ENCODE measurements around the gene PHF2.

DNA sequence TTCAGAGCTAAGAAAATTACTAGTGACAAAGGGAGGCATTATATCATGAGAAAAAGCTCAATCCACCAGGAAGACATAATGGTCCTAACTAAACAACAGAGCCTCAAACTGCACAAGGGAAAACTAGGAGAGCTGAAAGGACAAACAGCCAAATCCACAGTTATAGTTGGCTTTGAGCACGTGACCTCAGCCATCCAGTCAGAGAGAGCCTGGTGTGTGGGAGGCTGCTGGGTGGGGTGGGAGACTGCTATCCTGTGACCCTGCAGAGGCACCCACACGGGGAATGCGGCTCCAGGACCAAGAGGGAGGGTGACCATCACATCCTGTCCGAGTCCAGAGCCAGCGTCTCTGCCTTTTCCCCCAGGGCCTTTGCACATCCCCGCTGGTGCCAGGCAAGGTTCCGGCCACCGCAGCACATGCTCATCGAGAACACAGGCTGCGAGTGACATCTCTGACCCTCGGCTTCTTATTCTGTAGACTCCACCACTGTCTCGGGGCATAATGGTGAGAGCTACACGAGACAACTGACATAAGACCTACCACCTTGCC, 145.1 kb downstream of the PHF2 start:
- TF ChIP-seq FOXJ3 (CRISPR knock-in tag; IDR thresholded peaks at IDR 0.05; ENCODE audit: borderline replicate concordance) (no peak), ZNF263 (CRISPR knock-in tag; IDR thresholded peaks at IDR 0.05; ENCODE audit: low read depth) (no peak), EMX1 (CRISPR knock-in tag; IDR thresholded peaks at IDR 0.05) (no peak), FOXP1 (CRISPR knock-in tag; IDR thresholded peaks at IDR 0.05; ENCODE audit: borderline replicate concordance) (no peak), ZNF317 (CRISPR knock-in tag; IDR thresholded peaks at IDR 0.05; ENCODE audit: borderline replicate concordance, low read depth) (no peak)
- TF ChIP-seq, protein P1, sequence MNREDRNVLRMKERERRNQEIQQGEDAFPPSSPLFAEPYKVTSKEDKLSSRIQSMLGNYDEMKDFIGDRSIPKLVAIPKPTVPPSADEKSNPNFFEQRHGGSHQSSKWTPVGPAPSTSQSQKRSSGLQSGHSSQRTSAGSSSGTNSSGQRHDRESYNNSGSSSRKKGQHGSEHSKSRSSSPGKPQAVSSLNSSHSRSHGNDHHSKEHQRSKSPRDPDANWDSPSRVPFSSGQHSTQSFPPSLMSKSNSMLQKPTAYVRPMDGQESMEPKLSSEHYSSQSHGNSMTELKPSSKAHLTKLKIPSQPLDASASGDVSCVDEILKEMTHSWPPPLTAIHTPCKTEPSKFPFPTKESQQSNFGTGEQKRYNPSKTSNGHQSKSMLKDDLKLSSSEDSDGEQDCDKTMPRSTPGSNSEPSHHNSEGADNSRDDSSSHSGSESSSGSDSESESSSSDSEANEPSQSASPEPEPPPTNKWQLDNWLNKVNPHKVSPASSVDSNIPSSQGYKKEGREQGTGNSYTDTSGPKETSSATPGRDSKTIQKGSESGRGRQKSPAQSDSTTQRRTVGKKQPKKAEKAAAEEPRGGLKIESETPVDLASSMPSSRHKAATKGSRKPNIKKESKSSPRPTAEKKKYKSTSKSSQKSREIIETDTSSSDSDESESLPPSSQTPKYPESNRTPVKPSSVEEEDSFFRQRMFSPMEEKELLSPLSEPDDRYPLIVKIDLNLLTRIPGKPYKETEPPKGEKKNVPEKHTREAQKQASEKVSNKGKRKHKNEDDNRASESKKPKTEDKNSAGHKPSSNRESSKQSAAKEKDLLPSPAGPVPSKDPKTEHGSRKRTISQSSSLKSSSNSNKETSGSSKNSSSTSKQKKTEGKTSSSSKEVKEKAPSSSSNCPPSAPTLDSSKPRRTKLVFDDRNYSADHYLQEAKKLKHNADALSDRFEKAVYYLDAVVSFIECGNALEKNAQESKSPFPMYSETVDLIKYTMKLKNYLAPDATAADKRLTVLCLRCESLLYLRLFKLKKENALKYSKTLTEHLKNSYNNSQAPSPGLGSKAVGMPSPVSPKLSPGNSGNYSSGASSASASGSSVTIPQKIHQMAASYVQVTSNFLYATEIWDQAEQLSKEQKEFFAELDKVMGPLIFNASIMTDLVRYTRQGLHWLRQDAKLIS (CRISPR knock-in tag; IDR thresholded peaks at IDR 0.05; ENCODE audit: borderline replicate concordance) = no peak
- TF ChIP-seq, protein P2, sequence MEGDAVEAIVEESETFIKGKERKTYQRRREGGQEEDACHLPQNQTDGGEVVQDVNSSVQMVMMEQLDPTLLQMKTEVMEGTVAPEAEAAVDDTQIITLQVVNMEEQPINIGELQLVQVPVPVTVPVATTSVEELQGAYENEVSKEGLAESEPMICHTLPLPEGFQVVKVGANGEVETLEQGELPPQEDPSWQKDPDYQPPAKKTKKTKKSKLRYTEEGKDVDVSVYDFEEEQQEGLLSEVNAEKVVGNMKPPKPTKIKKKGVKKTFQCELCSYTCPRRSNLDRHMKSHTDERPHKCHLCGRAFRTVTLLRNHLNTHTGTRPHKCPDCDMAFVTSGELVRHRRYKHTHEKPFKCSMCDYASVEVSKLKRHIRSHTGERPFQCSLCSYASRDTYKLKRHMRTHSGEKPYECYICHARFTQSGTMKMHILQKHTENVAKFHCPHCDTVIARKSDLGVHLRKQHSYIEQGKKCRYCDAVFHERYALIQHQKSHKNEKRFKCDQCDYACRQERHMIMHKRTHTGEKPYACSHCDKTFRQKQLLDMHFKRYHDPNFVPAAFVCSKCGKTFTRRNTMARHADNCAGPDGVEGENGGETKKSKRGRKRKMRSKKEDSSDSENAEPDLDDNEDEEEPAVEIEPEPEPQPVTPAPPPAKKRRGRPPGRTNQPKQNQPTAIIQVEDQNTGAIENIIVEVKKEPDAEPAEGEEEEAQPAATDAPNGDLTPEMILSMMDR (IDR thresholded peaks at IDR 0.05) = no peak
- TF ChIP-seq, protein P3, sequence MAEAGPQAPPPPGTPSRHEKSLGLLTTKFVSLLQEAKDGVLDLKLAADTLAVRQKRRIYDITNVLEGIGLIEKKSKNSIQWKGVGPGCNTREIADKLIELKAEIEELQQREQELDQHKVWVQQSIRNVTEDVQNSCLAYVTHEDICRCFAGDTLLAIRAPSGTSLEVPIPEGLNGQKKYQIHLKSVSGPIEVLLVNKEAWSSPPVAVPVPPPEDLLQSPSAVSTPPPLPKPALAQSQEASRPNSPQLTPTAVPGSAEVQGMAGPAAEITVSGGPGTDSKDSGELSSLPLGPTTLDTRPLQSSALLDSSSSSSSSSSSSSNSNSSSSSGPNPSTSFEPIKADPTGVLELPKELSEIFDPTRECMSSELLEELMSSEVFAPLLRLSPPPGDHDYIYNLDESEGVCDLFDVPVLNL (CRISPR knock-in tag; IDR thresholded peaks at IDR 0.05; ENCODE audit: borderline replicate concordance, low read depth) = no peak
- TF ChIP-seq, protein P4, sequence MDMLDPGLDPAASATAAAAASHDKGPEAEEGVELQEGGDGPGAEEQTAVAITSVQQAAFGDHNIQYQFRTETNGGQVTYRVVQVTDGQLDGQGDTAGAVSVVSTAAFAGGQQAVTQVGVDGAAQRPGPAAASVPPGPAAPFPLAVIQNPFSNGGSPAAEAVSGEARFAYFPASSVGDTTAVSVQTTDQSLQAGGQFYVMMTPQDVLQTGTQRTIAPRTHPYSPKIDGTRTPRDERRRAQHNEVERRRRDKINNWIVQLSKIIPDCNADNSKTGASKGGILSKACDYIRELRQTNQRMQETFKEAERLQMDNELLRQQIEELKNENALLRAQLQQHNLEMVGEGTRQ (CRISPR knock-in tag; IDR thresholded peaks at IDR 0.05) = no peak
- TF ChIP-seq, protein P5, sequence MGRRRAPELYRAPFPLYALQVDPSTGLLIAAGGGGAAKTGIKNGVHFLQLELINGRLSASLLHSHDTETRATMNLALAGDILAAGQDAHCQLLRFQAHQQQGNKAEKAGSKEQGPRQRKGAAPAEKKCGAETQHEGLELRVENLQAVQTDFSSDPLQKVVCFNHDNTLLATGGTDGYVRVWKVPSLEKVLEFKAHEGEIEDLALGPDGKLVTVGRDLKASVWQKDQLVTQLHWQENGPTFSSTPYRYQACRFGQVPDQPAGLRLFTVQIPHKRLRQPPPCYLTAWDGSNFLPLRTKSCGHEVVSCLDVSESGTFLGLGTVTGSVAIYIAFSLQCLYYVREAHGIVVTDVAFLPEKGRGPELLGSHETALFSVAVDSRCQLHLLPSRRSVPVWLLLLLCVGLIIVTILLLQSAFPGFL (CRISPR knock-in tag; IDR thresholded peaks at IDR 0.05; ENCODE audit: borderline replicate concordance) = no peak
- TF ChIP-seq, protein P6, sequence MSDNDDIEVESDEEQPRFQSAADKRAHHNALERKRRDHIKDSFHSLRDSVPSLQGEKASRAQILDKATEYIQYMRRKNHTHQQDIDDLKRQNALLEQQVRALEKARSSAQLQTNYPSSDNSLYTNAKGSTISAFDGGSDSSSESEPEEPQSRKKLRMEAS (CRISPR knock-in tag; IDR thresholded peaks at IDR 0.05) = no peak
- TF ChIP-seq, protein P7, sequence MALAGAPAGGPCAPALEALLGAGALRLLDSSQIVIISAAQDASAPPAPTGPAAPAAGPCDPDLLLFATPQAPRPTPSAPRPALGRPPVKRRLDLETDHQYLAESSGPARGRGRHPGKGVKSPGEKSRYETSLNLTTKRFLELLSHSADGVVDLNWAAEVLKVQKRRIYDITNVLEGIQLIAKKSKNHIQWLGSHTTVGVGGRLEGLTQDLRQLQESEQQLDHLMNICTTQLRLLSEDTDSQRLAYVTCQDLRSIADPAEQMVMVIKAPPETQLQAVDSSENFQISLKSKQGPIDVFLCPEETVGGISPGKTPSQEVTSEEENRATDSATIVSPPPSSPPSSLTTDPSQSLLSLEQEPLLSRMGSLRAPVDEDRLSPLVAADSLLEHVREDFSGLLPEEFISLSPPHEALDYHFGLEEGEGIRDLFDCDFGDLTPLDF (CRISPR knock-in tag; IDR thresholded peaks at IDR 0.05) = no peak
